ENCODE measurements around the gene C14orf132. TPM values are rescaled to one million over a fixed set of nuclear protein-coding genes. Genes with fewer than 3 reads are reported as not detected.

C14orf132 gene
- polyA plus RNA-seq, 3 donors: not detected

GRCh38 chr14:96090441-96091148 is 51.4 kb downstream of the C14orf132 start:
- H3K27me3 Mint-ChIP-seq (ENCODE audit: low read depth in 3 of 3): peaks cover 0 to 5% (median 1%) of the 10 kb centered on the region in 3 donors
- Histone ChIP-seq H3K9me3 (replicated peaks in 1 of 2; ENCODE audit: control insufficient read depth in 1 of 2, insufficient read depth in 1 of 2, low read length in 2 of 2) (no peaks in the 10 kb centered on the region), H3K4me2 (replicated peaks; ENCODE audit: extremely low read depth, low read length, poor library complexity, severe bottlenecking) (no peak overlapping the region), H4K20me1 (ENCODE audit: insufficient read depth, low read length) (no peaks in the 10 kb centered on the region), H3K27me3 (ENCODE audit: control insufficient read depth in 2 of 2, insufficient read depth in 2 of 2, low read length in 2 of 2) (no peaks in the 10 kb centered on the region), H3K36me3 (replicated peaks in 1 of 2; ENCODE audit: control insufficient read depth in 1 of 2, insufficient read depth in 2 of 2, low read length in 2 of 2) (no peaks in the 10 kb centered on the region), H3K9ac (ENCODE audit: insufficient read depth, low read length, poor library complexity, severe bottlenecking) (no peak overlapping the region), H3K4me1 (ENCODE audit: control insufficient read depth in 1 of 2, insufficient read depth in 2 of 2, low read length in 2 of 2) (no peaks in the 10 kb centered on the region), H3K79me2 (ENCODE audit: insufficient read depth, low read length) (no peaks in the 10 kb centered on the region), H3K4me3 (replicated peaks in 1 of 3; ENCODE audit: low read depth in 2 of 3, low read length in 3 of 3) (no peak overlapping the region), H3K27ac (ENCODE audit: low read depth in 1 of 2, low read length in 2 of 2) (no peak overlapping the region), H2AFZ (ENCODE audit: insufficient read depth, low read depth, low read length, poor library complexity, severe bottlenecking) (no peak overlapping the region)
- 52% methylated on average over 7 of the region's 12 CpGs for WGBS (ENCODE audit: insufficient coverage)
- no peak overlapping the region for H3K4me3 Mint-ChIP-seq
- no peaks in the 10 kb centered on the region for H3K36me3 Mint-ChIP-seq
- DNase-seq: no peak
- no peaks in the 10 kb centered on the region for H3K9me3 Mint-ChIP-seq
- TF ChIP-seq CTCF (IDR thresholded peaks at IDR 0.05): no peak
- H3K4me1 Mint-ChIP-seq: no peaks in the 10 kb centered on the region
- intact Hi-C loops (cut with micrococcal nuclease): no loop called here
- no peak overlapping the region for H3K27ac Mint-ChIP-seq

GRCh38 chr14:96091149-96091693 is 52.1 kb downstream of the C14orf132 start:
- H3K36me3 ChIP-seq (replicated peaks in 1 of 2; ENCODE audit: control insufficient read depth in 1 of 2, insufficient read depth in 2 of 2, low read length in 2 of 2): no peaks in the 10 kb centered on the region
- 89% methylated on average over 13 of the region's 15 CpGs for WGBS (ENCODE audit: insufficient coverage)
- no peaks in the 10 kb centered on the region for H3K4me1 ChIP-seq (ENCODE audit: control insufficient read depth in 1 of 2, insufficient read depth in 2 of 2, low read length in 2 of 2)

More at GRCh38 chr14:96091149-96091693, 52.1 kb downstream of the C14orf132 start:
- Mint-ChIP-seq H3K36me3 (no peaks in the 10 kb centered on the region), H3K27me3 (ENCODE audit: low read depth in 3 of 3) (peaks cover 0 to 5% (median 3%) of the 10 kb centered on the region in 3 donors), H3K27ac (no peak overlapping the region), H3K4me1 (no peaks in the 10 kb centered on the region), H3K9me3 (no peaks in the 10 kb centered on the region), H3K4me3 (no peak overlapping the region)
- Histone ChIP-seq H3K9me3 (replicated peaks in 1 of 2; ENCODE audit: control insufficient read depth in 1 of 2, insufficient read depth in 1 of 2, low read length in 2 of 2) (no peaks in the 10 kb centered on the region), H4K20me1 (ENCODE audit: insufficient read depth, low read length) (no peaks in the 10 kb centered on the region), H3K79me2 (ENCODE audit: insufficient read depth, low read length) (no peaks in the 10 kb centered on the region), H3K27ac (ENCODE audit: low read depth in 1 of 2, low read length in 2 of 2) (no peak overlapping the region), H3K4me2 (replicated peaks; ENCODE audit: extremely low read depth, low read length, poor library complexity, severe bottlenecking) (no peak overlapping the region), H2AFZ (ENCODE audit: insufficient read depth, low read depth, low read length, poor library complexity, severe bottlenecking) (no peak overlapping the region), H3K27me3 (ENCODE audit: control insufficient read depth in 2 of 2, insufficient read depth in 2 of 2, low read length in 2 of 2) (no peaks in the 10 kb centered on the region), H3K4me3 (replicated peaks in 1 of 3; ENCODE audit: low read depth in 2 of 3, low read length in 3 of 3) (no peak overlapping the region), H3K9ac (ENCODE audit: insufficient read depth, low read length, poor library complexity, severe bottlenecking) (no peak overlapping the region)
- no peak for TF ChIP-seq CTCF (IDR thresholded peaks at IDR 0.05)
- intact Hi-C loops (cut with micrococcal nuclease): no loop called here
- no peak for DNase-seq
